Loucy (cell line): ENCODE results near the gene DDX10.

ENCODE experiments used
- H2AFZ ChIP-seq: fragments of 200-600 bp; sonication (generic); 2 replicates; pipeline ENCODE4 v1.6.0; 2016; ENCODE audit warnings: antibody characterized with exemption, mild to moderate bottlenecking, low read length, moderate library complexity
- H3F3A ChIP-seq: fragments of 200-600 bp; 2 replicates; pipeline ENCODE4 v1.6.0; 2016; ENCODE audit warnings: antibody characterized with exemption, low read depth, mild to moderate bottlenecking
- H3K27me3 ChIP-seq: fragments of 200-600 bp; sonication (generic); 2 replicates; pipeline ENCODE4 v1.6.1; 2014; ENCODE audit warnings: low read length, mild to moderate bottlenecking; ENCODE audit not compliant: insufficient read depth, poor library complexity, severe bottlenecking
- H3K36me3 ChIP-seq: fragments of 200-600 bp; sonication (generic); 2 replicates; pipeline ENCODE4 v1.6.1; 2016; ENCODE audit warnings: low read length; ENCODE audit not compliant: insufficient read depth
- H3K4me1 ChIP-seq: fragments of 200-600 bp; sonication (generic); 2 replicates; pipeline ENCODE4 v1.5.1; 2014; ENCODE audit warnings: low read length, mild to moderate bottlenecking; ENCODE audit not compliant: insufficient read depth, poor library complexity, severe bottlenecking
- H3K4me2 ChIP-seq: fragments of 200-600 bp; sonication (generic); 2 replicates; pipeline ENCODE4 v1.6.0; 2014; ENCODE audit warnings: antibody characterized with exemption, low read length, low read depth, mild to moderate bottlenecking; ENCODE audit not compliant: poor library complexity, severe bottlenecking
- H3K4me3 ChIP-seq: fragments of 200-600 bp; sonication (generic); 2 replicates; pipeline ENCODE4 v1.5.1; 2014; ENCODE audit warnings: low read length, mild to moderate bottlenecking, mixed read lengths; ENCODE audit not compliant: poor library complexity, severe bottlenecking
- H3K79me2 ChIP-seq: fragments of 200-600 bp; sonication (generic); 2 replicates; pipeline ENCODE4 v1.6.1; 2014; ENCODE audit warnings: low read length; ENCODE audit not compliant: insufficient read depth
- H3K9ac ChIP-seq: fragments of 200-600 bp; sonication (generic); 2 replicates; pipeline ENCODE4 v1.6.0; 2014; ENCODE audit warnings: mild to moderate bottlenecking, low read depth, low read length, moderate library complexity; ENCODE audit not compliant: poor library complexity, severe bottlenecking
- H3K9me2 ChIP-seq: fragments of 200-600 bp; sonication (generic); replicated peaks from 2 replicates; pipeline ENCODE4 v1.6.1; 2016; ENCODE audit warnings: low read depth, low read length, mixed read lengths
- H3K9me3 ChIP-seq: fragments of 200-600 bp; sonication (generic); 2 replicates; pipeline ENCODE4 v1.6.1; 2014; ENCODE audit warnings: mild to moderate bottlenecking, antibody characterized with exemption, low read length, low read depth; ENCODE audit not compliant: insufficient read depth
- H4K20me1 ChIP-seq: fragments of 200-600 bp; sonication (generic); 2 replicates; pipeline ENCODE4 v1.6.0; 2014; ENCODE audit warnings: antibody characterized with exemption, low read length, mild to moderate bottlenecking; ENCODE audit not compliant: insufficient read depth, poor library complexity, severe bottlenecking
- EZH2phosphoT487 ChIP-seq: fragments of 200-600 bp; IDR thresholded peaks from 2 replicates; pipeline ENCODE4 v1.6.1; 2018; ENCODE audit warnings: antibody characterized with exemption, mild to moderate bottlenecking, moderate library complexity, borderline replicate concordance
- TF ChIP-seq, protein P1 (sequence below): fragments of 200-600 bp; sonication (generic); conservative IDR thresholded peaks from 2 replicates; pipeline ENCODE4 v1.5.1; 2014; ENCODE audit warnings: mild to moderate bottlenecking, antibody characterized with exemption, low read length

DDX10 gene

DNA sequence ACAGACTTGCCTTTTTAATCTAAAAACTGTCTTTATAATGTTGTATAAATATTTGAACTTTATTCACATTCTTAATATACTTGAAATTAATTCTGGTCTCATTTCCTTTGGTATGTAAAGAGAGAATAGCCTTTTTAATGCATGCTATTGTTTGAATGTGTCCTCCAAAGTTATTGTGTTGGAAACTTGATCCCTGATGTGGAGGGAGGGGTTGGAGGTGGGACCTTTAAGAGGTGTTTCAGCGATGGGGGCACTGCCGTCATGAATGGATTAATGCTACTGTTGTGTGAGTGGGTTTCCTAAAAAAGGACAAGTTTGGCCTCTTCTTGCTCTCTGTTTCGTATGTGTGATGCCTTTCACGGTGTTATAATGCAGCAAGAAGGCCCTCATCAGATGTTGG is 131.7 kb downstream of the DDX10 start:
- H3K4me1 ChIP-seq = no peaks in the 10 kb centered on the region
- no peaks in the 10 kb centered on the region for H3K36me3 ChIP-seq
- TF ChIP-seq, protein P1, sequence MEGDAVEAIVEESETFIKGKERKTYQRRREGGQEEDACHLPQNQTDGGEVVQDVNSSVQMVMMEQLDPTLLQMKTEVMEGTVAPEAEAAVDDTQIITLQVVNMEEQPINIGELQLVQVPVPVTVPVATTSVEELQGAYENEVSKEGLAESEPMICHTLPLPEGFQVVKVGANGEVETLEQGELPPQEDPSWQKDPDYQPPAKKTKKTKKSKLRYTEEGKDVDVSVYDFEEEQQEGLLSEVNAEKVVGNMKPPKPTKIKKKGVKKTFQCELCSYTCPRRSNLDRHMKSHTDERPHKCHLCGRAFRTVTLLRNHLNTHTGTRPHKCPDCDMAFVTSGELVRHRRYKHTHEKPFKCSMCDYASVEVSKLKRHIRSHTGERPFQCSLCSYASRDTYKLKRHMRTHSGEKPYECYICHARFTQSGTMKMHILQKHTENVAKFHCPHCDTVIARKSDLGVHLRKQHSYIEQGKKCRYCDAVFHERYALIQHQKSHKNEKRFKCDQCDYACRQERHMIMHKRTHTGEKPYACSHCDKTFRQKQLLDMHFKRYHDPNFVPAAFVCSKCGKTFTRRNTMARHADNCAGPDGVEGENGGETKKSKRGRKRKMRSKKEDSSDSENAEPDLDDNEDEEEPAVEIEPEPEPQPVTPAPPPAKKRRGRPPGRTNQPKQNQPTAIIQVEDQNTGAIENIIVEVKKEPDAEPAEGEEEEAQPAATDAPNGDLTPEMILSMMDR = no peak
- no peak for TF ChIP-seq EZH2phosphoT487
- H3K4me2 ChIP-seq = no peak overlapping the region
- H3K27me3 ChIP-seq = no peaks in the 10 kb centered on the region
- no peak overlapping the region for H3K4me3 ChIP-seq
- no peaks in the 10 kb centered on the region for H3K9me2 ChIP-seq
- 0 out of 2 replicates have a peak, but pooled peaks cover 3% of the 10 kb centered on the region for H3K79me2 ChIP-seq
- no peaks in the 10 kb centered on the region for H4K20me1 ChIP-seq
- no peak overlapping the region for H2AFZ ChIP-seq
- no peaks in the 10 kb centered on the region for H3K9me3 ChIP-seq
- H3F3A ChIP-seq = no peaks in the 10 kb centered on the region
- no peak overlapping the region for H3K9ac ChIP-seq

DNA sequence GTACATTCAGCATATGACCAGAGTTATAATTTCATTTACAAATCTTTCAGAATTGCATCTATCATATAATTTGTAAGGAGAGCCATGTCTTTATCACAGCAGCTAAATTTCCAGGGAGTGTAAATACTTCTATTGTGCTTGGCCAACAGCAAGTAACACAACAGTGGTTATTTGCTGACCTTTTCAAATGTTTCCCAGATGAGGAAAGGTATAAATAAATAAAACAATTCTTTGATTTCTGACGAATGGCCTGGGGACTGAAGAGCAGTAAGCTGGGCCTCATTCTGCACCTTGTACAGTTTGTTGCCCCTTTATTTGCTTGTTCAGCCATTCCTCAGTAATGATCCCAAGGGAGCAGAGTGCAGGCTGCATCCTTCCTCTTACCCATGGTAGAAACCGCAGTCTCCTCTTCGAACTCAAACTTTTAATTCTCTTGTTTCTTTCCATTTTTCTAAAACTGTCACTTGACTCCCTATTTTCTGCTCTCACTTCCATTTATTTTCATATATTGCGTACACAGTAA is 132.8 kb downstream of the DDX10 start:
- Histone ChIP-seq H3K9me2 (no peaks in the 10 kb centered on the region), H3K4me3 (no peak overlapping the region), H4K20me1 (no peaks in the 10 kb centered on the region), H2AFZ (no peak overlapping the region), H3K4me1 (no peaks in the 10 kb centered on the region), H3K9ac (no peak overlapping the region), H3K27me3 (no peaks in the 10 kb centered on the region), H3K36me3 (no peaks in the 10 kb centered on the region), H3F3A (no peaks in the 10 kb centered on the region), H3K9me3 (no peaks in the 10 kb centered on the region), H3K4me2 (no peak overlapping the region), H3K79me2 (0 out of 2 replicates have a peak, but pooled peaks cover 3% of the 10 kb centered on the region)
- TF ChIP-seq, protein P1 = no peak
- TF ChIP-seq EZH2phosphoT487 = no peak

DNA sequence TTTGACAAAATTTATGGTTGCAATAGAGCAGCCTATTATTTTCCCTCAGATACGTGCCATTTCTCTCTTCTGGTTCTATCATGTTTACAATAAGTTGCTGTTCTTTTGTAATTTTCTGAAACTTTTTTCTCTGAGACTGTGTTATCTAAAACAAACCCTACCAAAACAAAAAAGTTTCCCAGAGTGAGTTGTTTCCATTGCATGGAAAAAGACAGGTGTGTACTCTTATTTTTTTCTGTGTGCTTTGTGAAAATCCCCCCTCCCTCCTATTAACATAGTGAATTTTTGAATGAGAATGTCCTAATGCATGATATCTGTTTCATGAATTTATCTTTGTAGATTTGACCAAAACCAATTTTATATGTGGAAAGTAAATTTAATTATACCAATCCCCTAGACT is 137.6 kb downstream of the DDX10 start:
- Histone ChIP-seq H4K20me1 (no peaks in the 10 kb centered on the region), H3K9me2 (no peaks in the 10 kb centered on the region), H3K9me3 (no peaks in the 10 kb centered on the region), H3K4me3 (no peak overlapping the region), H3K9ac (no peak overlapping the region), H3K4me1 (no peaks in the 10 kb centered on the region), H3K79me2 (0 out of 2 replicates have a peak, but pooled peaks cover 10% of the 10 kb centered on the region), H2AFZ (no peak overlapping the region), H3K36me3 (no peaks in the 10 kb centered on the region), H3F3A (no peaks in the 10 kb centered on the region), H3K4me2 (no peak overlapping the region), H3K27me3 (no peaks in the 10 kb centered on the region)
- no peak for TF ChIP-seq EZH2phosphoT487
- TF ChIP-seq, protein P1 = no peak
